Germinal center (tissue), 1 donor: ENCODE data around the gene TSHR.
"Not testable (repeated sequence)": the region's sequence is repeated elsewhere in the genome, so short reads cannot be mapped to it uniquely, and the experiment has no call there.

Experiments
- DNase-seq: peaks from one replicate; pipeline ENCODE4 v3.0.0; 2012; ENCODE audit warnings: mixed read lengths, low spot score

TSHR gene

DNA sequence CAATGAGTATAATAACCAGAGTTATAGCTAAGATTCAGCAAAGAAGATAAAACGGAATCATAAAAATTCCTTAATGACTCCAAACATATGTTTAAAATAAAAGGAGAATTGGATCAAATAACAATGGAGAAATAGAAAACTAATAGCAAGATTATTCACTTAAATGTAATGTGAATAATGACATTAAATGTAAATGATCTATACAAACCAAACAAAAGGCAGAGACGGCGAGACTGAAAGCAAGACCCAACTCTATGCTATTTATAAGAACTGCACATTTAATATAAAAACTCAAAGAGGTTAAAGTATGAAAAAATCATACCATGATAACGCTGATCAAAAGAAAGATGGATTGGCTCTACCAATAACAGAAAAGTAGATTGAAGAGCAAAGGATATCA, 3.9 kb upstream of the TSHR start:
- no peak for DNase-seq

DNA sequence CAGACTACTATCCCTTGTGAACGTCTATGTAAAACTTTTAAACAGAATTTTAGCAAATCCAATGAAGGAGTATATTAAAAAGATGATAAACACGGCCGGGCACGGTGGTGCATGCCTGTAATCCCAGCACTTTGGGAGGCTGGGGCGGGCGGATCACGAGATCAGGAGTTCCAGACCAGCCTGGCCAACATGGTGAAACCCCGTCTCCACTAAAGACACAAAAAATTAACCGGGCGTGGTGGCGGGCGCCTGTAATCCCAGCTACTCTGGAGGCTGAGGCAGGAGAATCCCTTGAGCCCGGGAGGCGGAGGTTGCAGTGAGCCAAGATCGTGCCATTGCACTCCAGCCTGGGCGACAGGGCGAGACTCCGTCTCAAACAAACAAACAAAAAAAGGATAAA, 2.2 kb upstream of the TSHR start:
- DNase-seq = not testable (repeated sequence)

DNA sequence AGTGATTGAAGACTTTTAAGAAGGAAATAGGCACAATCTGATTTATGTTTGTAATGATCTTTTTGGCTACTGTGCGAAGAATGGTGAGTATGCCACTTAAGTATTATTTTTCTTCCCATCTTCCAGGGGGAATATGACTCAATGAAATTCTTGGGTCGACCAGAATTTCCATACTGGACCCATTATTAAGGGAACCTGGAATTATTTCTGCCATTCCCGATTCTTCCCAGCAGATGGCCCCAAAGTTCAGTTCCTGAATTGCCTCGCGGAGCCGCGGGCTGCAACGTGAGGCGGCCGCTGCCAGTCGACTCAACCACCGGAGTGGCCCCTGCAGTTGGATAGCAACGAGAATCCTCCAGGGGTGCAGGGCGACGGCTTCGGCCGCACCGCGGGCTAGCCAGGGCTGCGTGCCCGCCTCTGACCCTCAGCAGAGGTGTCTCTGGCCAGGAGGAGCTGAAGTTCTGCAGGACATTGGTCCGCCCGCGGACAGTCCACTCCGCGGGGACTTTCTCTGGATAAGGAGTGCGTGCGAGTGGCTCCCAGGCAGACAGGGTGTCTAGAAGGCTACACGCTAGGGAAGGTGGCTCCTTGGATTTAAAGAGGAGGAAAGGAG, 628 bp upstream of the TSHR start:
- DNase-seq = peak; percentile 71

DNA sequence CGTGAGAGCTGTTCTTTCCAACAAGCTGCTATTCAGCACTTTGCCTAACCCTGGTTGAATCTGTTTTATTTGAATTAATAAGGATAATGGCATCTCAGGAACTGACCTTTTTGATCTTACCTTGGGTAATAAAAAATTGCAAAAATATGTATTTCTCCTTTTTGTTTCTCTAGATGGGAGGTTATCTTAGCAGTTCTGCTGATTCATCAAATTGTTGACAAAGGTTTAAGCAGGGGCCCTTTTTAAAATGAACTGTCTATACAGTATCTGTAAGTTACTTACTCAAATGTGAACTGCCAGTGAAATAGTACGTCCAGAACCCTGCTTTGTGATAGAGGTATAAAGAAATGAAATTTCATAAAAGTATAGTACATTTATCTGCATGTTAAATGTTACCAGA, 681 bp downstream of the TSHR start:
- no peak for DNase-seq

DNA sequence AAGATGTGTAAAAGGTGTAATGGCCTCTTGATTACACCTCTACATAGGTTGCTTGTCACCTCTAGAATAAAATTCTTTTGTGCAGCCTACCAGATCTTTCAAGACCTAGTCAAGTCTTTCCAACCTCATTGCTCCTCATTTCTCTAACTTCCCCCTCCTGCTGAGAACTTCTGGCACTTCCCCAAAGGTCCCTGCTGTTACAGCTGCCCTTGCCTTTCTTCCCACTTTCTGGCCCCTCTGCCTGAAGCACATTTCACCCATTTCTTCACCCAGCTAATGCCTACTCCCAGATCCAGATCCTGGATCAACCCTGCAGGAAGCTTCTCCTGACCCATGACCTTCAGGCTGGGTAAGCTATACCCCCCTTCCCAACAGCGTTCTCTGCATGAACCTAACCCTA, 1.5 kb downstream of the TSHR start:
- peak; percentile 18 for DNase-seq

DNA sequence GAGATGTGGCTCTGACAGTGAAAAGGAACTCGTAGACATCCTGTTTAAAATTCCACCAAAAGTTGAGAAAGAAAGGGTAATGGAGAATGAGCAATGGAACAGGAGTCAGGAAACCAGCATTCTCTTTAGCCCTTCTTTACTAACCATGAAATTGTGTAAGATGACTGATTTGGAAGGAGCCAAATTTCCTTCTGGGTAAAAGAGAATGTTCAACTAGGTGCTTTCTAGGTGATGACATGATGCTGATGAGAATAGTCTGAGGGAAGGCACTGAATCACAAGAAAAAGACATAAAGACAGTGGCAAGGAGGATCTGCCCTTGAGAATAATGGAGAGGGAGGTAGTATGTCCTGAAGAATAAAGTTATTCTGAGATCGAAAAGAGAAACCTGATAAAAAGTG, 2.2 kb downstream of the TSHR start:
- no peak for DNase-seq

DNA sequence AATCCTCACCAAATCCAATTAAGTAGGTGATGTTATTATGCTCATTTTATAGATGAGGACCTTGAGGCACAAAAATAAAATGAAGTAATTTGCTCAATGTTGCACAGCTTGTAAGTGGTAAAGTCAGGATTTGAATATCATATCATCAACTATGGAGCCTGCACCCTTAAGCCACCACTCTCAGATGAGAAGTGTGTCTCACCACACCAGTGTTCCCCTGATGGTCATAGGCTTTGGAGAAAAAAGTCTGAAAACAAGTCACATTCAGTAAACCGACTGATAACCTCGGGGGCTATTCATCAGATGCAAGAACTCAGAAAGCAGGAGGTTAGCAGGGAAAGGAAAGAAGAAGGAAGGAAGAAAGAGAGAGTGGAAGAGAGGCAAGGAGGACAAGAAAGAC, 2.8 kb downstream of the TSHR start:
- no peak for DNase-seq

DNA sequence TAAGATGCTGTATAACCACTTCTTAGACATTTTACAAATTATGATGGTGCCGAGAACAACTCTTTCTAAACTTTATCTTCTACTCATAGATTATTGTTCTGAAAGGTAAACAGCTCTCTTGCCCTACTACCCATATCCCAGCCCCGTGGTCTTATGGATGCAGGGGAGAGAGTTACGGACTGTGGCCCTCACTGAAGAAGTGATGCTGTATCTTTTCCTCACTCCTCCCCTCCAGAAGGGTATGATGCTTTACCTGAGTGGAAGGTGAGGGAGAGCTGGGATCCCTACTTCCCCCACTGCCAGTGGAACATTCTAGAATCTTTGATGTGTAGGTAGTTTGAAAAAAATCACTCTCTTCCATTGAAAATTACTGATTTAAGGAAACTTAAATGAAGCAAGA, 3.5 kb downstream of the TSHR start:
- no peak for DNase-seq

DNA sequence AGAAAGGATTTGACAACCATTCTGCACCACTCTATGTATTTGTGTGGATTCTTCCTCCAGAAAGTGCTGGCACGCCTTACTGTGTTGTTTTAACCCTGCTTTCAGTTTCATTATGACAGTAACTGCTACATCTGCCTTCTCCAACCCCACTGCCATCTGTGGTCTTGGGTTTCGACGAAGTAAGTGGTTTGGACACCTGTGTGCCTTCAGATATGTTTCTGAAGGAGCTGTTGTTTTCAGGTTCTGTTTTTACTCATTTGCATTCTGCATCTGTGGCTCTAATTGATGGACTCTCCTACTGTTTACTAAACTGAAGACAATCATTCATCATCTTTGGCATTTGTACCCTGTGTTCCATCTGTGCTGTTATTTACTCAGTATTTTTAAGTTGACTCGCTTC, 4.1 kb downstream of the TSHR start:
- DNase-seq = peak; percentile 79

DNA sequence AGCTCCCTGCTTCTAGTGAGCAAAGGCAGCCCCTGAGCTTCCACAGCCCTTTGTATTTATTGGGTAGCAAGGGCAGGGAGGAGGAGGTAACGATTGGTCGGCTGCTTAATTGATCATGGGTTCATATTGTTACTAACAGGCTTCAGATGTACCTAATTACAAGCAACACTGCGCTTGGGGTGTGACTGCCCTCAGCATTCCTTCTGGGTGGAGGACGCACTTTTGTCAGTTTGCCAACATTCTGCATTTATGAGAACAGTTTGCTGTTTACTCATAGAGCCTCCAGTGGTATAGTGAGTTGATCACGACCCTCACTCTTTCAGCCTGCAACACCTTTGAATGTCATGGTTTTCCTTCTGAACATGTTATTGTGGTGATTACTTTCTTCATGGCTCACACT, 9.6 kb downstream of the TSHR start:
- DNase-seq = no peak

DNA sequence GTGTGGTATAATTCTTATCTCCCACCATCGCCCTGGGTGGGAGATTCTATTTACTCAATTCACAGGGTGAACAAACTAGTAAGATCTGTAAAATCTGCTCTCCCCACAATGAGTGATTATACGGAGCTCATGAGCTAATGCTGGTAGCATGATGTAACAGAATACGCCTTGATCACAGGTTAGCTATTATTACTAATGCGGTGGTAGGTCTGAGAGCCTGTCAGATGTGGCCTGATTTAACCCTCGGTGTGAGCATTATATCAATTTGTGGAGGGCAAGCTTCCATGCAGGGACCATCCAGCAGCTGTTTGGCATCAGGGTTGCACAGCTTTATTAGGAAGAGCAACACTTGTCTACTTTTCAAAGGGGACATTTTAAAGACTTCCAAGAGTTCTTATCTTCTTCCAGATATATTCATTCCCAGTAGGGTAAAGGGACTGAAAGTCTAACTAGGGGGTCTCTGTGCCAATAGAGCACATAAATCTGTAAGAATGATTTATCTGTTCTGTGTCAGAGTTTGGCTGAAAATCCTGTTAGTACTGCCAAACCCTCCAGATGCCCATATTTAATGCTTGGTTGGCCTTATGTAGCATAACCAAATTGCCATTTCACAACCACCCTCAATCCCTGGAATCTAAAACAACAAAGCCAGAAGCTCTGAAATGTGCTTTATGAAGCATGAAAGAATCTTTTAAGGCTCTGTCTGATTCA, 18.7 kb downstream of the TSHR start:
- no peak for DNase-seq

DNA sequence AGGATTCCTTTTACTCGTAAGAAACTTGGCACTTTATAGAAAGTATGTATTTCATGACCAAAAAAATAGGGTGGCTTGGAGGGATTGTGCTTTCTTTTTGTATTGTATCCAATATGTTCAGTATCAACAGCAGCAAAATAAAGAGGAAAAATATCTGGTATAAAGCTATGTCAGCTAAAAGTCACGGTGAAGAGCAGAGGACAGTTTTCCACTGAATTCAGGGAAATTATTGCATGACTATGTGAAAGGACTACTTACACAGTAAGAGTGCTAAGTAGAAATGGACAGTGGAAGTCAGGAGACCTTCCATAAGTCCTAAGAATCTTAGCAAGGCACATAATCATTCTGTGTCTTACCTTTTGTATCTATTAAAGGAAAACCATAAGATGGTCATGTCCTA, 19.3 kb downstream of the TSHR start:
- DNase-seq = no peak

DNA sequence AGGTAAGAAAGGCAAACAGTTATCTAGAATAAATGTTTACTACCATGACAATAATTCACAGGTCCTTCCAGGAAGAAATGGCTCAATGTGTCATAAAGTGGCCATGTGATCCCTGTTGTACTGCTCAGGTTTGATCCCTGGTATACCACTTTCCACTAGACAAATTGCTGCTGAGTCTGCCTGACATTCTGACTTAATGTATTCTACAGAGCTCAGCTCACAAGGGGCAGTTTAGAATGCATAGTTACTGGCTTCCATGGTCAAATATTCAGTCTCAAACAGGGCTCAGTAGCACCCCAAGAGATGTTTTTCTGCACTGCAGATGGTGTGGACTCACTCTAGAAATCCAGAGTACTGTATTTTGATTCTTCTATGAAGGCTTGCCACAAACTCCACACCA, 21.8 kb downstream of the TSHR start:
- peak; percentile 29 for DNase-seq

DNA sequence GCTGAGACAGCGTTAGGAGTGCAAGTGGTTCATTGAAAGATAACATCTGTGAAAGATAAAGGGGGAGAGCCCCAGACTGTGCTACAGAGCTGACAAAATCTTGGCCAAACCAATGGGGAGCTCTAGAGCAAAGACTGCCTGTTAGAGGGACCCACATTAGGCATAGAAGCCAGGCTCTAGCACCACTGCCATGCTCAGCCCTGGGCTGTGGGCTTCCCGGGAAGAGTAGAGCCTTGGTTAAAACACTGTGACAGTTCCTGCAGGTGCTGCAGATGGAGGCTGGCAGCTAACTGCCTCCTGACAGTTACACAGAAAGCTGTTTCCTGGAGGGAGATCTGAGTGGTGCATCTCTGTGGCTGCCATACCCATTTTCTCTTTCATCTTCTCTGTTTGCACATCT, 23.0 kb downstream of the TSHR start:
- no peak for DNase-seq

DNA sequence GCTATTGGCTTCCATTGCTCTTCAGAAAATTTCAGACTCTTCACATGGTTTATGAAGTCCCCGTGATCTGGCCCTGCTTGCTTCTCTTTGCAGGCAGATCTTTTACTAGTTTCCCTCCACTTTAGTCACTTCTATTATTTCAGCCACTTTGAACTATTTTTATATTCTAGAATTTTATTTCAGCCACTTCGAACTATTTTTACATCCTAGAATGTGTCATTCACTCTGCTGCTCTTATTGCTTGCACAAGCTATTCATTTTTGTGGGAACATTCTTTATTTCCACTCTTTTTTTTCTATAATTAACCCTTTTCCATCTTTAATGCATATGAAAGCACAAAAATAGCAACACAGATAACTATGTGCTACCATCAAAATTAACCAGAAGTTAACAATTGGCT, 24.5 kb downstream of the TSHR start:
- no peak for DNase-seq

DNA sequence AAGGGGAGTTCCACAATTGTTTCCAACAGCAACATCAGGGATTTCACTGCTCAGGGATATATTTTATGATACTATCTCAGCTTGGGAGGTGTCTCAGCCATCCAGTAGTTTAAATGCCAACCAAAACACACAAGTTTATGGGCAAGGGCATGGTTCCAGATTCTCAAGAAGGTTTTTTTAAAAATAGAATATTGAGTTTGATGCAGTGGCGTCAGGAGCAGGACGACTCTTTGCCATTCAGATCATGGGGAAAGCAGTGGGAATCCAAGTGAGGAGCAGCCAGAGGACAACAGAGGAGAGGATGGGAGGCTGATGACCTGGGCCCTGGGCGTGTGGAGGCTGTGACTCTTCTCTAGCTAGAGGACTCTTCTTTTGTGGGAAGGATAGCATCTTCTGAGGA, 25.7 kb downstream of the TSHR start:
- DNase-seq = no peak

DNA sequence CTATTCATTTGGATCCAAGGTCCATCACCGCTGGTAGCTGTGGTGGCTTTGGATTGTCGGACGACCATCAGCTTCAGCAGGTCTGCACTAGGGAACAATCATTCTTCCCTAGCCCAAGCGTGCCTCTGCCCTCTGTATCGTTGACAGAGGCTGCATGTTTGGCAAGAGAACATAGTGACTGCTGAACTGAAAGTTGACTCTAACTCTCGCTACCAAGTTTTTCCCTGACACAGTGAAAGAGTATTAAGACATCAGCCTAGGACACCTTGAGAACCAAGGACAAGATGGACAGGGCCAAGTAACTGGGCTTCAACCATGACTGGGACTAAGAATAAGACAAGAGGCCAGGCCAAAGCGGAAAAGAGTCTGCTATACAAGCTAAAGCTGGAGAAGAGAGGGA, 26.3 kb downstream of the TSHR start:
- DNase-seq = no peak

DNA sequence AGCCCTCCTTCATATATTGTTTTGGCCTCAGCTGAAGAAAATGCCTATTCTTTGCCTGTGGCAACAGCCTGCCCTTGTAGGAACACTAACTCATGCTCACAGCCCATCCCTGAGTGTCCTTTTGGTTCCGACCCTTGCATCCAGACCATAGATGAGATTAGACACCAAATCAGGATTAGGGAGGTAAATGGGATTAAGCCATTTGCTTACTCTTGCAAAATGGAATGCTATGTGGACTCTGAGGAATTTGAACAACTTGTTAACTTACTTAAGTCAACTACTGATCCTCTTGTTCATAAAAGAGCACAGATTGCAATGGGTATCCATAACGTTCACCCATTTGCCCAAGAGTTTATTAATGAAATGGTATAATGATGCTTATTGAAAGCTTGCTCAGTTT, 27.3 kb downstream of the TSHR start:
- no peak for DNase-seq

DNA sequence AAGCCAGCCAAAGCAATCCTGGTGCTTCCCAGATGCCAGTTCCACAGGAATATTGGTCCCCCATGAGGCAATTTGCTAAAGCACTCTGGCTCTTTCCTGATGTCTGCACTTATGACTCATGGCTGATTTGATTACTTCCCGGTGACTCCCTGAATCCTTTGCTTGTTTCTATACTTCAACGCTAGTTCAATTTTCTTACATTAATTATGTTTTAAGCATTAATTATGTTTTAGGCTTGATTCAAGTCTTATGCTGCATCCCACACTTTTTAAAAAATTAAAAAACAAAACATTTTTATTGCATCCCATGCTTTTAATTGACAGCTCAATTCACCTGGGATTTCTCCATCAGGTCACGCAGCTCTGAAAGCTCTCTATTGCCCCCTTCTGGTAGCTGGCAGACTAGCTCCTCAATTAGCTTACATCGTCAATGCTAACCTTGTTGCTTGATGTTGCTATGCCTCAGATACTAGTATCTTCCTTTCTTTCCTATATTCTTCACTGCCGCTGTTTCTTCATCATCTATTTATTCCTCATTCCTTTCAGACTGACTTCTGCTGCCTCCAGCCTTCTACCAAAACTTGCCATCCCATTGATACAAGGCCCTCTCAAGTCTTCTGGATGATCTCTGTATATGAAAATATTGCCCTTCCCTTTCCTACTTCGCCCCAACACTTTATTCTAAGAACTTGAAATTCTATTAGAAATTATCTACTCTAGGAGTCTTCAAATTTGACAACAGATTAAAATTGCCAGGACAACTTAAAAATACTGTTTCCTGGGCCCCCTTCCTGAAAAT, 32.0 kb downstream of the TSHR start:
- DNase-seq = peak; percentile 72

DNA sequence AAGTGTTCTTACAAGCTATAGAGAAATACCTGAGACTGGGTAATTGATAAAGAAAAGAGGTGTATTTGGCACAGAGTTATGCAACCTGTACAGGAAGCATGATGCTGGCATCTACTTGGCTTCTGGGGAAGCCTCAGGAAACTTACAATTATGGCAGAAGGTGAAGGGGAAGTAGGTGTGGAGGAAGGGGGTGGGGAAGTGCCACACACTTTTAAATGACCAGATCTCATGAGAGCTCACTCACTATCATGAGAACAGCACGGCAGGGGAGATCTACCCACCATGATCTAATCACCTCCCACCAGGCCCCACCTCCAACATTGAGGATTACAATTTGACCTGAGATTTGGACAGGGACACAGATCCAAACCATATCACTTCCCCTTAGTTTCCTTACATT, 32.8 kb downstream of the TSHR start:
- no peak for DNase-seq

DNA sequence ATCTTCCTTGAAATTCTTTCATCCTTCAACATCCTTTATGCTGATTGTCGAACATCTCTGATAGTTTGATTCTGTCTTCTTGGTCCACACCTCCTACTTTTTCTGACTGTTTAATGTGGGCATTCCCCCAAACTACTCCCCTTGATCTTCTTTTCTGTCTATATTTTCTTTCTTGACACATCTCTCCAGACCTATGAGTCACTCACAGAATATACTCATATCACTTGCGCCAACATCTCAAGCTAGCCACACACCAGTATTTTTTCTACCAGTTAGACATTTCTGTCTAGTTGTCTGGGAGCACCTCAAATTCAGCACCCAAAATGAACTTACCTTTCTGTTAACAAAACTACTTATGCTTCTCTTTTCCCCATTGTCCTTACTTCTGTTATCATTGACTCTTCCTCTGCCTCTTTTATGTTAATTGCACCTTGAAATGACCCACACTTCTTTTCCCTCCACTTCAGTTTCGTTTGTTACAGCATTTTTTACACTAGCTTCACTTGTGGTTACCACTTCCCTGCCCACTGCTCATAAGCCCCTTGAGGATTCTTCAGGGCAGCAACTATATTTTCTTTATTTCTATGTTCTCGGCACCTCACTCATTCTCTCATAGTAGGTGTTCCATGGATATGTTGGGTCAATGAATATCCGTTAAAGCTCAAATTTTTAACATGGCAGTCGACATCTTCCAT, 33.5 kb downstream of the TSHR start:
- DNase-seq = no peak

DNA sequence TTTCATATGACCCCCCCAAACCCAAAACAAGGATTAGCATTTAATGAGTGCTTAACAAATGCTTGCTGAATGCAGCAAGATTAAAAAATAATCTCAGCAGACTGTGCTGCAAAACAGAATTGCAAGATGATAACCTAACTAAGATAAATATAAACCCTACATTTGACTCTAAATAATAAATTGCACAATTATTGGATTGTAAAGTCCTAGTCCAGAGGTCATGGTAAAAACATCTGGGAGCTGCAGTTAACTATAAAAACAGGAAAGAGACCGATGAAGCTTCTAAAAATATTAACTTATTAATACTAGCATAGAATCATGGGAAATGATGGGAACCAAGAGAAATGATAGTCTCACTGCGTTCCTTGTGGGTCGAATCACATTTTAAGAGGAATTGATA, 37.2 kb downstream of the TSHR start:
- DNase-seq = no peak
